GM19397 (cell line): ENCODE measurements around the gene SIRT7.

Experiments used
- ATAC-seq: cut with Tn5 transposase; IDR thresholded peaks from one replicate; pipeline ENCODE4 v1.9.1; 2021; ENCODE audit warnings: mild to moderate bottlenecking, moderate library complexity; ENCODE audit not compliant: unreplicated experiment

The SIRT7 gene

GRCh38 chr17:81917565-81918332 lies at the start of gene SIRT7:
SIRT7 (minus strand) TSS chr17:81918176; CDS start chr17:81918131, 45 bp downstream.
- peak; percentile 66 for ATAC-seq

GRCh38 chr17:81967244-81967532 lies 49.2 kb upstream of the SIRT7 start:
- ATAC-seq = no peak

- no peak for ATAC-seq
Measured at GRCh38 chr17:81966343-81967243, 48.6 kb upstream of the SIRT7 start.

- ATAC-seq = no peak
Measured at GRCh38 chr17:81964081-81964849, 46.3 kb upstream of the SIRT7 start.

GRCh38 chr17:81962499-81963441 lies 44.8 kb upstream of the SIRT7 start:
- ATAC-seq = no peak

GRCh38 chr17:81961521-81962498 lies 43.8 kb upstream of the SIRT7 start:
- no peak for ATAC-seq

- ATAC-seq = no peak
Measured at GRCh38 chr17:81961087-81961511, 43.1 kb upstream of the SIRT7 start, which contains the start of gene NOTUM. NOTUM (minus strand) TSS chr17:81961187; CDS start chr17:81960909, 278 bp downstream.

- ATAC-seq = no peak
Measured at GRCh38 chr17:81960130-81960958, 42.4 kb upstream of the SIRT7 start.

- ATAC-seq = no peak
Measured at GRCh38 chr17:81959362-81960129, 41.6 kb upstream of the SIRT7 start.

GRCh38 chr17:81958633-81959342 lies 40.8 kb upstream of the SIRT7 start:
- no peak for ATAC-seq

GRCh38 chr17:81957691-81958432 lies 39.9 kb upstream of the SIRT7 start:
- ATAC-seq = no peak

GRCh38 chr17:81956607-81957589 lies 38.9 kb upstream of the SIRT7 start:
- ATAC-seq = no peak

GRCh38 chr17:81955756-81956544 lies 38.0 kb upstream of the SIRT7 start:
- ATAC-seq = no peak
